GM12801 (cell line): ENCODE data around the gene YPEL4.

Experiments used
- CTCF ChIP-seq: IDR thresholded peaks from one replicate; pipeline ENCODE4 v1.5.1; 2011; ENCODE audit warnings: control low read depth; ENCODE audit not compliant: insufficient read length; ENCODE audit errors: extremely low read depth

The YPEL4 gene

GRCh38 chr11:57604296-57605027 lies 45.2 kb downstream of the YPEL4 start:
- no peak for TF ChIP-seq CTCF

DNA sequence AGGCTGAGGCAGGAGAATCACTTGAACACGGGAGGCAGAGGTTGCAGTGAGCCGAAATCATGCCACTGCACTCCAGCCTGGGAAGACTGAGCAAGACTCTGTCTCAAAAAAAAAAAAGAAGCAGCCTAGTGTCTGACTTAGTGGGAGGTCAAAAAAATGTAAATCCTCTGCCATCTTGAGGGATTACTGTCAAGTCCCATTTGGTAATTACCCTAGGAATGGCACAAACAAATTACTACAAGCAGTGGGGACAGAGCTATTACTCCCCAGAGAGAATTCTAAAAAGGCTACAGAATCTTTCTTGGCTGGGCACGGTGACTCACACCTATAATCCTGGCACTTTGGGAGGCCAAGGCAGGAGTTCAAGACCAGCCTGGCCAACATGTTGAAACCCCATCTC lies 48.4 kb downstream of the YPEL4 start:
- no peak for TF ChIP-seq CTCF

GRCh38 chr11:57599381-57599780 lies 50.3 kb downstream of the YPEL4 start:
- TF ChIP-seq CTCF, result no peak

GRCh38 chr11:57598831-57599155 lies 50.9 kb downstream of the YPEL4 start:
- no peak for TF ChIP-seq CTCF

DNA sequence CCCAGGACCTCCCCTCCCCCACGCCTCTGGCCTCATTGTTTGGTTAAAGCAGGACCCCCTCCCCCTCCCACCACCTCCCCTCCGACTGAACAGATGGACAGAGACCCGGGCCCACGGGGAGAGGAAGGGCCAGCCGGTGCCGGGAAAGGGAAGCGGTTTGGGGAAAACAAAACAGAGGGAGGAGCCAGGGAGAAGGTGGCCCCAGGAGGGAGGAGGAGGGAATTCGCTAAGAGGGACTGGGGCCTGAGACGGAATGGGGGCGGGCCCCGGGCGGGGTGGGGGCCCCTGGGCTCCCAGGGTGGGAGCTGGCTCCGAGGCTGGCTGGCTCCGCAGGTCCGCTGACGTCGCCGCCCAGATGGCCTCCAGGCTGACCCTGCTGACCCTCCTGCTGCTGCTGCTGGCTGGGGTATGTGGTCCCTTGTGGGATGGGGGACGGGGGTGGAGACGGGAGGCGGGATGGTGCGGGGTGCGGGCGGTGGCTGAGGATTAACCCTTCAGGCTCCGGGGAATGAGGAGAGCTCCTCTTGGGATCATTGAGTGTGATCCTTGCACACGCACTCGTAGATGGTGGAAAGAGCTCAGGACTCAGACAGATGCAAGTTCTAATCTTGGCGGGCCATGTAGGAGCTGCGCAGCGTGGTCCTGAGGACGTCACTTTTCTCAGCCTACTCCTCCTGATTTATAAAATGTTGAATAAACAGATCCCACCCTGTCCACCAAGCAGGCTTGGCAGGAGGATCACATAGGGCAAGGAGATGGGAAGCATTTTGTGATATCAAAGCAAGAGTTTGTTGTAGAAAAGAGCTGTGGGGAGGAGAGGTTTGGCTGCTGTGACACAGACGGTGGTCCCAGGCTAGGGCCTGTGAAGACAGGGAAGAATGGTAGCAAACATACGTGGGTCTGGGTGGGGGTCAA lies 51.5 kb downstream of the YPEL4 start:
- no peak for TF ChIP-seq CTCF

DNA sequence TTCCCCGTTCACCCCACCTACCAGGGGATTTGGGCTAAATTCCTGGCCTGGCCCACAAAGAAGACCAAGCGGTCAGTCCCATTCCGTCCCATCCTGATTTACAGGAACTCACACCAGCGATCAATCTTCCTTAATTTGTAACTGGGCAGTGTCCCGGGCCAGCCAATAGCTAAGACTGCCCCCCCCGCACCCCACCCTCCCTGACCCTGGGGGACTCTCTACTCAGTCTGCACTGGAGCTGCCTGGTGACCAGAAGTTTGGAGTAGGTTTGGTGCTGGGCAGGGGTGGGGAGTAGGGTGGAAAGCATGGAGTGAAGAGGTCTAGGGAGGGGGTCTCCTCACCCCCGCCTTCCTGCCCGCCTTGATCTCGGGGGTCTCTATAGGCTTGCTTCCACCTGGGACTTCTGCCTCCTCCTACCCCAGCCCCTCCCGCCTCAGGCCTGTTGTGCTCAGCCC lies 52.2 kb downstream of the YPEL4 start, which contains the start of gene SERPING1:
SERPING1 (plus strand) TSS at position 225 of the 455 bp plus-strand sequence. CDS start 586 bp downstream, outside the sequence.
- TF ChIP-seq CTCF, result no peak

GRCh38 chr11:57596266-57596885 lies 53.3 kb downstream of the YPEL4 start:
- no peak for TF ChIP-seq CTCF
